GM12878 (cell line): ENCODE results near the gene CXXC1. TPM values are rescaled to one million over a fixed set of nuclear protein-coding genes. Genes with fewer than 3 reads are reported as not detected.

Experiments
- CREM ChIP-seq: IDR thresholded peaks from 2 replicates; pipeline ENCODE4 v1.6.1; 2014; ENCODE audit warnings: antibody characterized with exemption, low read depth
- CUX1 ChIP-seq: IDR thresholded peaks from 2 replicates; pipeline ENCODE4 v1.6.1; 2012; ENCODE audit warnings: improper control_type of control experiment, low read depth, low read length; ENCODE audit not compliant: insufficient replicate concordance
- E2F8 ChIP-seq: fragments of 450-650 bp; IDR thresholded peaks from 2 replicates; pipeline ENCODE4 v1.6.1; 2018; ENCODE audit warnings: mild to moderate bottlenecking, low read depth, moderate library complexity; ENCODE audit not compliant: partially characterized antibody
- EGR1 ChIP-seq, 2 experiments: IDR thresholded peaks; 1 replicate in 1 of 2; 2 replicates in 1 of 2; pipeline ENCODE4 v1.6.1; 2011 to 2012; ENCODE audit warnings: low read depth in 2 of 2, low read length in 2 of 2, borderline replicate concordance in 1 of 2, mild to moderate bottlenecking in 1 of 2, moderate library complexity in 1 of 2
- FOS ChIP-seq: IDR thresholded peaks from 3 replicates; pipeline ENCODE4 v1.6.1; 2011; ENCODE audit warnings: borderline replicate concordance; ENCODE audit not compliant: insufficient read length; ENCODE audit errors: extremely low read depth
- GATAD2B ChIP-seq: fragments of 450-650 bp; conservative IDR thresholded peaks from 2 replicates; pipeline ENCODE4 v1.6.1; 2017; ENCODE audit warnings: low read depth, mild to moderate bottlenecking, moderate library complexity
- HDAC6 ChIP-seq: fragments of 200-600 bp; sonication (generic); IDR thresholded peaks from one replicate; pipeline ENCODE4 v1.8.0; 2017; ENCODE audit warnings: antibody characterized with exemption; ENCODE audit not compliant: unreplicated experiment
- NKRF ChIP-seq: fragments of 450-650 bp; conservative IDR thresholded peaks from 2 replicates; pipeline ENCODE4 v1.6.1; 2017; ENCODE audit warnings: mild to moderate bottlenecking, moderate library complexity
- PAX5 ChIP-seq: IDR thresholded peaks from 2 replicates; pipeline ENCODE4 v1.6.1; 2011; ENCODE audit warnings: low read depth, low read length, borderline replicate concordance
- POLR2AphosphoS2 ChIP-seq: IDR thresholded peaks from 2 replicates; pipeline ENCODE4 v1.6.1; 2011; ENCODE audit warnings: low read depth, mild to moderate bottlenecking, low read length, improper control_type of control experiment, moderate library complexity
- POLR2AphosphoS5 ChIP-seq: IDR thresholded peaks from 2 replicates; pipeline ENCODE4 v1.6.1; 2011; ENCODE audit warnings: mild to moderate bottlenecking, low read length, inconsistent platforms
- RCOR1 ChIP-seq: conservative IDR thresholded peaks from 2 replicates; pipeline ENCODE4 v1.6.1; 2012; ENCODE audit warnings: low read depth, low read length, improper control_type of control experiment
- SMARCA5 ChIP-seq: fragments of 450-650 bp; IDR thresholded peaks from 2 replicates; pipeline ENCODE4 v1.6.1; 2017; ENCODE audit warnings: mild to moderate bottlenecking
- STAT1 ChIP-seq: fragments of 450-650 bp; conservative IDR thresholded peaks from 2 replicates; pipeline ENCODE4 v1.6.1; 2014; ENCODE audit warnings: antibody characterized with exemption, mild to moderate bottlenecking
- ZBTB40 ChIP-seq: fragments of 450-650 bp; IDR thresholded peaks from 2 replicates; pipeline ENCODE4 v1.6.1; 2016; ENCODE audit warnings: mild to moderate bottlenecking, moderate library complexity, borderline replicate concordance
- ZZZ3 ChIP-seq: IDR thresholded peaks from 2 replicates; pipeline ENCODE4 v1.6.1; 2011; ENCODE audit warnings: low read depth; ENCODE audit not compliant: control insufficient read depth, insufficient read length
- polyA plus RNA-seq, 11 experiments: library from polyadenylated mRNA; depleted of rRNA in 4 of 11; unstranded in 6 of 11; stranded (reverse) in 5 of 11; fragments of >200 nt; fragmentation: Nextera tagmentation in 4 of 11; fragmentation: Illumina TruSeq in 1 of 11; extraction: Ambion mirVana in 4 of 11; extraction: Trizol in 1 of 11; gene quantifications; 1 replicate in 1 of 11; 2 replicates in 10 of 11; pipeline versions ENCODE4 v1.2.1 to v1.2.3, GENCODE V29; 2011 to 2016; ENCODE audit warnings: inconsistent platforms in 2 of 11, missing spikeins in 2 of 11, low read depth in 1 of 11
- total RNA-seq, 4 experiments: library from RNA; depleted of rRNA in 3 of 4; stranded (reverse); fragments of >200 nt in 3 of 4; fragmentation: Illumina TruSeq in 1 of 4; extraction: Trizol in 1 of 4; gene quantifications; 2 replicates each; pipeline versions ENCODE4 v1.2.1 to v1.2.3, GENCODE V29; 2013 to 2021

CXXC1 gene
- total and polyA plus RNA-seq, 10 of the 15 experiments (the other 5 are each of a cell fraction or from before 2014, with no cell fraction given), result 9.2 to 180 (median 93.8) TPM

GRCh38 chr18:50266248-50266704, 21.2 kb downstream of the CXXC1 start, which contains the start of gene CFAP53 (continued):
- TF ChIP-seq CUX1 (no peak), PAX5 (peak; percentile 60; the same call in 1 of the 2 replicates), RCOR1 (no peak), GATAD2B (peak; percentile 60; the same call in 1 of the 2 replicates), POLR2AphosphoS5 (no peak), STAT1 (no peak), CREM (peak; percentile 28; the same call in 1 of the 2 replicates), HDAC6 (no peak), FOS (no peak), POLR2AphosphoS2 (peak; percentile 64; the same call in 1 of the 2 replicates), ZBTB40 (peak; percentile 88), E2F8 (no peak), EGR1 (IDR thresholded peaks at IDR 0.05; ENCODE audit: borderline replicate concordance in 1 of 2, low read depth in 2 of 2, low read length in 2 of 2) (peak in 1 of 2 experiments; percentile 83; a peak in 2 of 3 replicates), ZZZ3 (no peak), SMARCA5 (no peak), NKRF (peak; percentile 97)
